ENCODE results near the gene MYO1F. TPM values are rescaled to one million over a fixed set of nuclear protein-coding genes. Genes with fewer than 3 reads are reported as not detected.

MYO1F gene
- total RNA-seq, 2 experiments from 2014 or later: 13.7 to 18.3 TPM

DNA sequence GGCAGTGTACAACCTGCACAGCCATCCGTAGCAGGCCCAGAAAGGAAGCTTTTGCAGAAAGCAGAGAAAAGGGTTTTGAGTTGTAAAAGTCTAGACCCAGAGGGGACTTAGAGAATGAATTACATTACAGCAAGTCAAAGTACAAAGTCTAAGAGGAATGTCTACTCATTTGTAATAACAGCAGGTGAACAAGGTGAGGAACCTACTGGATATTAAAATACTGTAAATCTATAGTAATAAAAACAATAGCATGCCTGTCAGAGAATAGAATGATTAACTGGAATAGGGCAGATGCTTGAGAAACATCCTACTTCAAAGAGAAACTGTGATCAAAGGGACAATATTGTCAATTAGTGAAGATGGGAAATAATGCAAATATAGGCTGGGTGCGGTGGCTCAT, 45.0 kb downstream of the MYO1F start:
- ChIA-PET CTCF (no interaction called here), POLR2A (no interaction called here)
- ATAC-seq (no peak), DNase-seq (no peak)
- Mint-ChIP-seq H3K36me3 (ENCODE audit: low read depth) (peaks cover 11% of the 10 kb centered on the region), H3K27ac (no peak overlapping the region), H3K4me3 (no peak overlapping the region), H3K9me3 (ENCODE audit: low read depth) (no peaks in the 10 kb centered on the region), H3K4me1 (peaks cover 5% of the 10 kb centered on the region), H3K27me3 (no peaks in the 10 kb centered on the region)
- intact Hi-C loops (cut with DNase I, micrococcal nuclease): no loop called here

DNA sequence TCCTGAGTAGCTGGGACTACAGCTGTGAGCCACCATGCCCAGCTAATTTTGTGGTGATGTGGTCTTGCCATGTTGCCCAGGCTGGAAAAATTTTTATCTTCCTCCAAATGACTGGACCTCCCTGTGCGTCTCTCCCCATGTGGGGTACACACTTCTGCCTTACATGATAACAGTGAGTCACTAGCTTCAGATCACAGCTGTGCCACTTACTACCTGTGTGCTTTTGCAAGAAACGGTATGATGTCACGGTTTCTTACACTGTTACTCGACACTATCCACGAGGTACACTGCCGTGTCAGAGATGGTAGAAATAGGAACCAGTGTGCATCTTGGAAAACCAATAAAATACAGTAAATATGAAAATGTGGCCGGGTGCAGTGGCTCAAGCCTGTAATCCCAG, 45.8 kb downstream of the MYO1F start:
- peaks cover 5% of the 10 kb centered on the region for H3K4me1 Mint-ChIP-seq
- peaks cover 14% of the 10 kb centered on the region for H3K36me3 Mint-ChIP-seq (ENCODE audit: low read depth)
- DNase-seq: no peak
- ChIA-PET POLR2A (no interaction called here), CTCF (no interaction called here)
- no peak for ATAC-seq
- no peak overlapping the region for H3K4me3 Mint-ChIP-seq
- no peaks in the 10 kb centered on the region for H3K9me3 Mint-ChIP-seq (ENCODE audit: low read depth)
- no peaks in the 10 kb centered on the region for H3K27me3 Mint-ChIP-seq
- intact Hi-C loops (cut with DNase I, micrococcal nuclease): no loop called here
- H3K27ac Mint-ChIP-seq: no peak overlapping the region

DNA sequence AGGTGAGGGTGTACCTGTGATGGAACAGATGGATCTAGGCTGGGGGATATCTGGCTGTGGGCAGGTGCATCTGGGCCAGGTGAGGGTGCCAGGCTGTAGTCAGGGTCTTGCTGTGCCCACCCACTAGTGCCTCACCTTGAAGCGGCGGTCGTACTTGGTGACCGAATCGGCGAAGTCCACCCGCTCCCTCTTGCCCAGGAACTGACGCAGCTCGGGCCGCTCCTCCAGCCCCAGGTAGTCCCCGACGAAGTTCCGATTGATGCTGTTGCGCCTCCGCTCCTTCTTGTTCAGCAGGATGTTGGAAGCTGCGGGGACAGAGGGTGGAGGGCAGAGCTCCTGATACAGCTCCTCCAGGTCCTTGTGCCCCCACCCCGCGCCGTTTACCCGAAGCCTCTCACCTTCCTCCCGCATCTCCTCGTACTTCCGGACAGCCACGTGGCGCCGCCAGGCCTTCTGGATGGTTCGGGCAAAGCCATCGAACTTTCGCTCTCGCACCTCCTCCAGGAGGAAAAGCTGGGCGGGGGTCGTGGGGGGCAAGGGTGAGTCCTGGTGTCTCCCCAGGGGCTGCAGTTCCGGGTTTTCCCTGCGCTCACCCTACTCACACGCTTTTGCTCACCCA, 47.1 kb downstream of the MYO1F start:
- no peak overlapping the region for H3K27ac Mint-ChIP-seq
- CTCF ChIA-PET: no interaction called here
- intact Hi-C loops (cut with DNase I, micrococcal nuclease): no loop called here
- ATAC-seq: no peak
- H3K4me1 Mint-ChIP-seq: peaks cover 5% of the 10 kb centered on the region
- POLR2A ChIA-PET: no interaction called here
- H3K9me3 Mint-ChIP-seq (ENCODE audit: low read depth): no peaks in the 10 kb centered on the region
- no peak overlapping the region for H3K4me3 Mint-ChIP-seq
- DNase-seq: no peak
- peaks cover 13% of the 10 kb centered on the region for H3K36me3 Mint-ChIP-seq (ENCODE audit: low read depth)
- H3K27me3 Mint-ChIP-seq: no peaks in the 10 kb centered on the region

DNA sequence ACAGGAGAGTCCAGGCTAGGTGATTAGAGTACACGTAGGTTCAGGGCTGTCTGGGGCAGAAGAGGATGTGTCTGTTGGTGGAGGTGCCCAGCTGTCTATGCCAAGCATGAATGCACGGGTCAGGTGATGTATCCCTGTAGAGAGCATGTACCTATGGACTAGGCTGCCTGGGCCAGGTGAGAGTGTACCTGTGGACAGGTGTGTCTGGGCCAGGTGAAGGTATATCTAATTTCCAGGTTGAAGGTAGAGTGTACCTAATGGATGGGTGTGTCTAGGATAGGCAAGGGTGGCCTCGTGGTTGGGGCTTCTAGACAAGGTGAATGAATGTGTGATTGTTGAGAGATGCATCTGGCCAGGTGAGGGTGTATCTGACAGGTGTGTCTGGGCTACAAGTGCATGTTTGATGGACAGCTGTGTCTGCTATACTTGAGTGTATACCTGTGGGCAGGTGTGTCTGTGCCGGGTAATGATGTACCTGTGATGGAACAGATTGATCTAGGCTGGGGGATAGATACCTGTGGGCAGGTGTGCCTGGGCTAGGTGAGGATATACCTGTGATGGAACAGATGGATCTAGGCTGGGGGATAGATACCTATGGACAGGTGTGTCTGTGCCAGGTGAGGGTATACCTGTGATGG, 47.8 kb downstream of the MYO1F start:
- Mint-ChIP-seq H3K27me3 (no peaks in the 10 kb centered on the region), H3K27ac (no peak overlapping the region), H3K4me3 (no peak overlapping the region), H3K36me3 (ENCODE audit: low read depth) (peaks cover 13% of the 10 kb centered on the region), H3K9me3 (ENCODE audit: low read depth) (no peaks in the 10 kb centered on the region), H3K4me1 (peaks cover 5% of the 10 kb centered on the region)
- ATAC-seq: no peak
- ChIA-PET CTCF (no interaction called here), POLR2A (no interaction called here)
- no peak for DNase-seq
- intact Hi-C loops (cut with DNase I, micrococcal nuclease): no loop called here

DNA sequence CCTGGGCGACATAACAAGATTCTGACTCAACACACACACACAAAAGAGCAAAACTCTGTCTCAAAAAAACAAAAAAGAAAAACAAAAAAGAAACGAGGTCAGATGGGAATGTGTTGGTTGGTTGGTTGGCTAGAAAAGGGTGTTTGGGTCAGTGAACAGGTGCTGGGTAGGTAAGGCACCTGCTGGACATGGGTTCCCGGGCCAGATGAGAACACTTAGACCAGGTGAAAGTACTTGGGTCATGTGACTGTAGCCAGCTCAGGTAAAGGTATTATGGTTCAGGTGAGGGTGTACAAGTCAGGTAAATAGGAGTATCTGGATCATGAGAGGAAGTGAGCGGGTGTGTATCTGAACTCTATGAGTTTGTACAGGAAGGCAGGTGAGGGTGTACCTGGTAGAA, 48.7 kb downstream of the MYO1F start:
- H3K27me3 Mint-ChIP-seq: no peaks in the 10 kb centered on the region
- no peak overlapping the region for H3K4me3 Mint-ChIP-seq
- intact Hi-C loops (cut with DNase I, micrococcal nuclease): no loop called here
- ChIA-PET CTCF (no interaction called here), POLR2A (no interaction called here)
- no peak overlapping the region for H3K27ac Mint-ChIP-seq
- ATAC-seq: no peak
- DNase-seq: no peak
- H3K4me1 Mint-ChIP-seq: peaks cover 5% of the 10 kb centered on the region
- peaks cover 13% of the 10 kb centered on the region for H3K36me3 Mint-ChIP-seq (ENCODE audit: low read depth)
- no peaks in the 10 kb centered on the region for H3K9me3 Mint-ChIP-seq (ENCODE audit: low read depth)

DNA sequence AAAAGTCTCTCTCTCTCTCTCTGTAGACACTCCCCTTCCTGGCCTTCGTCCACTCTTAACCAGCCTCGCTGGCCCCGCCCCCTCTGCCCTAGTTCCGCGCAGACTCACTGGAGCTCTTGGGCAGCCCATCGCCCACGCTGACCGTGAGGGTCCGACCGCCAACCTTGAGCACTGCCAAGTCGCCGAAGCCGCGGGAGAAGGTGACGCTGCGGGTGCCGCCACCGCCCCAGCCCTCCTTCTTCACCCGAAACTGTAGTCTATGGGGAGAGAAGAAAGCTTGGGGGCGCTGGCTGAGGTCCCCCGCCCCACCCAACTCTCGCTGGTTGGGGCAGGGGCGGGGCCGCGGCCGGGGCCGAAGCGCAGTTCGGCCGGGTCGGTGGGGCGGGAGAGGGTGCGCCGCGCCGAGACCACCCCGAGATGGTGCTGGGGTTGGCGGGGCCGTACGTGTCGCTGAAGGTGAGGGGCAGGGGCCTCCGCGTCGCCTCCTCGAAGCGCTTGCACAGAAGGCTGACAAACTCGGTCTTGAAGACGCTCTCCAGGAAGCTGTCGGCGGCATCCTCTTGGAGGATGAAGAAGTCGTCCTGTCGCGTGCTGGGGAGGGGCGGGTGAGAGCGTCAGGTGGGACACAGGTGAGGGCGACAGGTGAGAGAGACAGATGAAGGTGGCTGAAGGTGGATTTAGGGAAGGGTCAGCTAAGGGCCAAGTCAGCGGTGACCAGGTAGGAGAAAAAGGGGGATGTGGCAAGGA, 50.7 kb downstream of the MYO1F start:
- ChIA-PET CTCF (no interaction called here), POLR2A (no interaction called here)
- Mint-ChIP-seq H3K27ac (no peak overlapping the region), H3K4me3 (no peak overlapping the region), H3K27me3 (no peaks in the 10 kb centered on the region), H3K36me3 (ENCODE audit: low read depth) (peaks cover 13% of the 10 kb centered on the region), H3K9me3 (ENCODE audit: low read depth) (no peaks in the 10 kb centered on the region), H3K4me1 (peaks cover 5% of the 10 kb centered on the region)
- DNase-seq: no peak
- ATAC-seq: no peak
- intact Hi-C loops (cut with DNase I, micrococcal nuclease): no loop called here

DNA sequence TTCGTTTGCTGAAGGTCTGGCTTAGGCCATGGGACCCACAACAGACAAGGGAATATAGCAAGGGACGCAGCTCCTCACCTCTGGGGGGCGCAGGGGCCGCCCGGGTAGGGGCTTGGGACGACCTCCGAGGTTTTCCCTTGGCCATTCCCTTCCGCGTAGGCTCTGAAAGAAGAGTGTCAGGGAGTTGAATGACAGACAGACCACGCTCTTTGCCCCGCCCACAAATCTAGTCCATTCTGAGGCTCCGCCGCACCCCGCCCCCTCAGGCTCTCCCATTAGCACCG, 51.9 kb downstream of the MYO1F start:
- DNase-seq: no peak
- Mint-ChIP-seq H3K9me3 (ENCODE audit: low read depth) (no peaks in the 10 kb centered on the region), H3K27me3 (no peaks in the 10 kb centered on the region), H3K4me1 (peaks cover 5% of the 10 kb centered on the region), H3K36me3 (ENCODE audit: low read depth) (peaks cover 13% of the 10 kb centered on the region), H3K27ac (no peak overlapping the region), H3K4me3 (no peak overlapping the region)
- intact Hi-C loops (cut with DNase I, micrococcal nuclease): no loop called here
- no peak for ATAC-seq
- CTCF ChIA-PET: no interaction called here
- POLR2A ChIA-PET: no interaction called here

DNA sequence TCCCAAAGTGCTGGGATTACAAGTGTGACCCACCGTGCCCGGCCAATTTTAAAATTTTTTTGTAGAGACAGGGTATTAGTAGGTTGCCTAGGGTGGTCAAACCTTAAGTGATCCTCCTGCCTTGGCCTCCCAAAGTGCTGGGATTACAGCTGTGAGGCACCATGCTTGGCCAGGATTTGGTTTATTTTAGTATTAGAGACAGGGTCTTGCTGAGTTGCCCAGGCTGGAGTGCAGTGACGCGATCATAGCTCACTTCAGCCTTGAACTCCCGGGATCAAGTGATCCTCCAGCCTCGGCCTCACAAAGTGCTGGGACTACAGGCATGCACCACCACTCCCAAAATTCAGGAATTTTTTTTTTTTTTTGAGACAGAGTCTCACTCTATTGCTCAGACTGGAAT, 57.9 kb downstream of the MYO1F start:
- DNase-seq (no peak), ATAC-seq (no peak)
- H3K4me1 Mint-ChIP-seq: peaks cover 38% of the 10 kb centered on the region
- ChIA-PET POLR2A (no interaction called here), CTCF (interaction anchor here (0.6 to 1.9 kb wide), 6 partner anchors 14 to 60 kb away, joined by 3 to 11 read pairs (median 4); no protein-coding TSS in a partner anchor)
- no peak overlapping the region for H3K4me3 Mint-ChIP-seq
- no peak overlapping the region for H3K27ac Mint-ChIP-seq
- no peaks in the 10 kb centered on the region for H3K36me3 Mint-ChIP-seq (ENCODE audit: low read depth)
- intact Hi-C loops (cut with DNase I, micrococcal nuclease): loop anchor here in 1 of 2 experiments (5.0 kb wide), 1 partner anchor 58 kb away; the partner anchor contains the start of gene MYO1F
- no peaks in the 10 kb centered on the region for H3K27me3 Mint-ChIP-seq
- no peaks in the 10 kb centered on the region for H3K9me3 Mint-ChIP-seq (ENCODE audit: low read depth)

DNA sequence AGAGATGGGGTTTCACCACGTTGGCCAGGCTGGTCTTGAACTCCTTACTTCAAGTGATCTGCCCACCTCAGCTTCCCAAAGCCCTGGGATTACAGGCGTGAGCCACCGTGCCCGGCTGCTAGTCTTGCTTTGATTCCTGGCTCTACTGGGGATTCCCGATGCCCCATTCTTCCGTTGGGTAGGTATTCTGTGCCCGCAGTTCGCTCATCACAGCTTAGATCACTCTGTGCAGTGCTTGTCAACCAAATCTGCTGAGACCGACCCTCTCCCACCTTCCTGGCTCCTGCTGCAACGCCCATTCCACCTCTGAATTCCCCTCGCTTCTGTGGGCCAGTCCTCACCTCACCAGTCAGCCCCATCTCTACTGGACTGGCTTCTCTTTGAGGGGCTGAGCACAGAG, 58.7 kb downstream of the MYO1F start:
- H3K4me3 Mint-ChIP-seq: no peak overlapping the region
- H3K4me1 Mint-ChIP-seq: peaks cover 41% of the 10 kb centered on the region
- ChIA-PET CTCF (interaction anchor here (0.6 to 2.0 kb wide), 6 partner anchors 13 to 63 kb away, joined by 3 to 11 read pairs (median 4); no protein-coding TSS in a partner anchor), POLR2A (no interaction called here)
- no peaks in the 10 kb centered on the region for H3K9me3 Mint-ChIP-seq (ENCODE audit: low read depth)
- no peak for ATAC-seq
- no peaks in the 10 kb centered on the region for H3K27me3 Mint-ChIP-seq
- no peak for DNase-seq
- H3K27ac Mint-ChIP-seq: peak overlapping the region; percentile 95
- H3K36me3 Mint-ChIP-seq (ENCODE audit: low read depth): no peaks in the 10 kb centered on the region
- intact Hi-C loops (cut with DNase I, micrococcal nuclease): loop anchor here in 1 of 2 experiments (5.0 kb wide), 1 partner anchor 59 kb away; the partner anchor contains the start of gene MYO1F

DNA sequence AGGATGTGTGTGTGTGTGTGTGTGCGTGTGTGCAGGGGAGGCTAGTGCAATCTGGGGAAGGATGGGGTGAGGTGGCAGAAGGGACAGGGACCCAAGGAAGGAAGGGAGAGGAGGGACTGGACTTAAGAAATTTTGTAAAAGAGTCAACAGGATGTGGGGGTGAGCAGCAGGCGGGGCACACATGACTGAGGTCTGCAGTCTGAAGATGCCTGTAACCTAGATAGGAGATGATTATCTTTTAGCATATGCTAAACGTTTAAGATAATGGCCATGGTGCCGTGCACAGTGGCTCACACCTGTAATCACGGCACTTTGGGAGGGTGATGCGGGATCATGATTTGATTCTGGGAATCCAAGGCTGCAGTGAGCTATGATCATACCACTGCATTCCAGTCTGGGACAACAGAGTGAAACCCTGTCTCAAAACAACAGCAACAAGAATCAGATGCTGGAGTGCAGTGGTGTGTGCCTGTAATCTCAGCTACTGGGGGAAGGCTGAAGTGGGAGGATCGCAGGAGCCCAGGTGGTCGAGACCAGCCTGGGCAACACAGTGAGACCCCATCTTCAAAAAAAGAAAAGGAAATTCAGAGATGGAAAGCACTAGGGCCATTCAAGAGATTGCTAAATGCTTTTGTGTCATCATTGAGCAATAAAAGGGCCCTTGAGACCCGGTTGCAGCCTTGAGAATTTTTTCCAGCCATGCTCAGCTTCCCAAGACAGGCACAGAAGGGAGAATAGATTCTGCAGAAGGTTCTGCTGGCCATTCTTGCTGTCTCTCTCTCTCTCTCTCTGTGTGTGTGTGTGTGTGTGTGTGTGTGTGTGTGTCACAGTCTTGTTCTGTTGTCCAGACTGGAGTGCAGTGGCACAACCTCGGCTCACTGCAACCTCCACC, 59.4 kb downstream of the MYO1F start:
- no peak for ATAC-seq

DNA sequence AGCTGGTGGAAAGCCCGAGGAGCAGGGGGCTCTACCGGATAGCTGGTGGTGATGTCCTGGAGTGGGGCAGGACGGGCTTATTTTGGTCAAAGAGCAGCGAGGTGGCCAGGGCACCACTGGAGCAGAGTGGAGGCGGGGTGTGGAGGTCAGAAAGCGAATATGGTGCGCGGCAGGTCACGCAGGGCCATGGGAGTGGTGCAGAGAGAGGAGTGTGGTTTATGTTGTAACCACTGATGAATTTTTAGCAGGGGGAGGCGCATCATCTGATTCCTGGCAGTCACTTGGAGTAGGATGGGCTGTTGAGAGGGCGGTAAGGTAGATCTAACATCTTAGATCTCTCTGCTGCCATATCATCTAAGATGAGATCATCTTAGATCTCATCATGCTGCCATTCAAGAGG, 61.9 kb downstream of the MYO1F start:
- peaks cover 55% of the 10 kb centered on the region for H3K4me1 Mint-ChIP-seq
- H3K9me3 Mint-ChIP-seq (ENCODE audit: low read depth): no peaks in the 10 kb centered on the region
- no peaks in the 10 kb centered on the region for H3K27me3 Mint-ChIP-seq
- peak overlapping the region; percentile 81 for H3K4me3 Mint-ChIP-seq
- DNase-seq: peak; percentile 81
- POLR2A ChIA-PET: interaction anchor here (0.6 kb wide), 1 partner anchor 10 kb away, joined by 4 read pairs; no protein-coding TSS in a partner anchor
- CTCF ChIA-PET: interaction anchor here (1.0 kb wide), 2 partner anchors 10 to 63 kb away, joined by 4 to 5 read pairs; no protein-coding TSS in a partner anchor
- H3K36me3 Mint-ChIP-seq (ENCODE audit: low read depth): peaks cover 3% of the 10 kb centered on the region
- peak; percentile 51 for ATAC-seq
- peak overlapping the region; percentile 97 for H3K27ac Mint-ChIP-seq
- intact Hi-C loops (cut with DNase I, micrococcal nuclease): loop anchor here (1.0 to 5.0 kb wide), 5 partner anchors 54 to 1303 kb away; partner anchors contain the start of genes FBXL12 (in 1 of the 2), MYO1F (in 1 of the 2), PET100 (in 1 of the 2) and XAB2 (in 1 of the 2)

More for the DNA sequence above, 59.4 kb downstream of the MYO1F start:
- DNase-seq: peak; percentile 56
- ChIA-PET POLR2A (interaction anchor here (0.6 kb wide), 1 partner anchor 55 kb away, joined by 3 read pairs; no protein-coding TSS in a partner anchor), CTCF (interaction anchor here (0.6 to 2.0 kb wide), 4 partner anchors 20 to 64 kb away, joined by 3 to 11 read pairs (median 4); no protein-coding TSS in a partner anchor)
- Mint-ChIP-seq H3K4me1 (peaks cover 47% of the 10 kb centered on the region), H3K27ac (peak overlapping the region; percentile 95), H3K9me3 (ENCODE audit: low read depth) (no peaks in the 10 kb centered on the region), H3K27me3 (no peaks in the 10 kb centered on the region), H3K36me3 (ENCODE audit: low read depth) (no peaks in the 10 kb centered on the region), H3K4me3 (peak overlapping the region; percentile 32)
- intact Hi-C loops (cut with DNase I, micrococcal nuclease): loop anchor here in 1 of 2 experiments (5.0 kb wide), 1 partner anchor 60 kb away; the partner anchor contains the start of gene MYO1F
